ENCODE results near the gene DIDO1. TPM values are rescaled to one million over a fixed set of nuclear protein-coding genes. Genes with fewer than 3 reads are reported as not detected.

DIDO1 gene
- polyA plus RNA-seq, 2 of the 4 experiments (the other 2 are of a cell fraction): 12.6 to 14.8 TPM

DNA sequence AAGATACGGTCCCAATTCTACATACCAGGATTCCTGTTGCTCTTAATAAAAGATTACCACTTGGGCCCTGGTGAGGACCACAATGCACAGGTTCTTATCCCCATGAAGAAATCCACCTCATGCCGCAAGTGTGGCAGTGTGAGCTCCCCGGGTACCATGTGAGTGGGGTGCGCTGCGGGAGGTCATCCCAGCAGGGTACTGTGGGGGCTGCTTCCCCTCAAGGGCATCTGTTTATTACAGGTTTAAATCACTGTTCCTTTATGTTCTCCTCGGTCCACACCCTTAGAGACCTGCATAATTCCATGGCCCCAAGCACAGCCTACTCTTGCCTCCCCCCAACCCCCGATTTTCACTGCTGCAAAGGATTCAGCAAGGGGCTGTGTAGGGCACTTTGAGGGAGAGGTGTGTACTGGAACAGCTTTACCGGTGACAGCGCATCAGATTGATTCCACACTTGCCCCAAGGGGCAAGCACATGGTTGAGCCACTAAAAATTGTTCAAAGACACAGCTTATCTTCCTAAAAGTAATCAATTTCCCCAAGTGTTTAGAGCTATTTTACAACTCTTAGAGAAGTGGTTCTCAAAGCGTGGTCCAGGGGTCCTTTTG, 6.2 kb downstream of the DIDO1 start (continued):
- no peak for TF ChIP-seq CBX8 (IDR thresholded peaks at IDR 0.05)

GRCh38 chr20:62918831-62919230, 7.5 kb downstream of the DIDO1 start:
- Histone ChIP-seq H3K27ac (no peak overlapping the region), H3K4me1 (peaks cover 72% of the 10 kb centered on the region), H3K4me2 (no peak overlapping the region), H3K4me3 (no peak overlapping the region), H3K9me3 (no peaks in the 10 kb centered on the region)
- FAIRE-seq: no peak
- TF ChIP-seq POLR2A (IDR thresholded peaks at IDR 0.05; ENCODE audit: low read length) (no peak), HOXB5 (CRISPR knock-in tag; IDR thresholded peaks at IDR 0.05) (no peak), NFE2L2 (conservative IDR thresholded peaks at IDR 0.05; ENCODE audit: low read length) (no peak), HDAC2 (IDR thresholded peaks at IDR 0.05) (no peak), EP300 (IDR thresholded peaks at IDR 0.05) (no peak), BHLHE40 (IDR thresholded peaks at IDR 0.05; ENCODE audit: low read depth, low read length) (no peak), PHF8 (IDR thresholded peaks at IDR 0.05; ENCODE audit: borderline replicate concordance, low read depth) (no peak), E2F6 (IDR thresholded peaks at IDR 0.05; ENCODE audit: borderline replicate concordance, low read depth) (no peak)
- TF ChIP-seq, protein P1, sequence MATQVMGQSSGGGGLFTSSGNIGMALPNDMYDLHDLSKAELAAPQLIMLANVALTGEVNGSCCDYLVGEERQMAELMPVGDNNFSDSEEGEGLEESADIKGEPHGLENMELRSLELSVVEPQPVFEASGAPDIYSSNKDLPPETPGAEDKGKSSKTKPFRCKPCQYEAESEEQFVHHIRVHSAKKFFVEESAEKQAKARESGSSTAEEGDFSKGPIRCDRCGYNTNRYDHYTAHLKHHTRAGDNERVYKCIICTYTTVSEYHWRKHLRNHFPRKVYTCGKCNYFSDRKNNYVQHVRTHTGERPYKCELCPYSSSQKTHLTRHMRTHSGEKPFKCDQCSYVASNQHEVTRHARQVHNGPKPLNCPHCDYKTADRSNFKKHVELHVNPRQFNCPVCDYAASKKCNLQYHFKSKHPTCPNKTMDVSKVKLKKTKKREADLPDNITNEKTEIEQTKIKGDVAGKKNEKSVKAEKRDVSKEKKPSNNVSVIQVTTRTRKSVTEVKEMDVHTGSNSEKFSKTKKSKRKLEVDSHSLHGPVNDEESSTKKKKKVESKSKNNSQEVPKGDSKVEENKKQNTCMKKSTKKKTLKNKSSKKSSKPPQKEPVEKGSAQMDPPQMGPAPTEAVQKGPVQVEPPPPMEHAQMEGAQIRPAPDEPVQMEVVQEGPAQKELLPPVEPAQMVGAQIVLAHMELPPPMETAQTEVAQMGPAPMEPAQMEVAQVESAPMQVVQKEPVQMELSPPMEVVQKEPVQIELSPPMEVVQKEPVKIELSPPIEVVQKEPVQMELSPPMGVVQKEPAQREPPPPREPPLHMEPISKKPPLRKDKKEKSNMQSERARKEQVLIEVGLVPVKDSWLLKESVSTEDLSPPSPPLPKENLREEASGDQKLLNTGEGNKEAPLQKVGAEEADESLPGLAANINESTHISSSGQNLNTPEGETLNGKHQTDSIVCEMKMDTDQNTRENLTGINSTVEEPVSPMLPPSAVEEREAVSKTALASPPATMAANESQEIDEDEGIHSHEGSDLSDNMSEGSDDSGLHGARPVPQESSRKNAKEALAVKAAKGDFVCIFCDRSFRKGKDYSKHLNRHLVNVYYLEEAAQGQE (IDR thresholded peaks at IDR 0.05): no peak
- no peak for DNase-seq (ENCODE audit: low read depth in 1 of 2, low spot score in 1 of 2)
- CTCF ChIA-PET: interaction anchor here (1.1 to 22.6 kb wide), 5 partner anchors 8 to 90 kb away, joined by 4 to 368 read pairs (median 12); partner anchors contain the start of gene DIDO1
- 93% methylated on average over 6 of the region's 6 CpGs for WGBS (ENCODE audit: missing lambda C conversion rate)
- ATAC-seq: no peak
- POLR2A ChIA-PET: no interaction called here

GRCh38 chr20:62918147-62918546, 8.2 kb downstream of the DIDO1 start:
- TF ChIP-seq ESRRA (IDR thresholded peaks at IDR 0.05; ENCODE audit: borderline replicate concordance, low read length): no peak
- H3K4me3 ChIP-seq: no peak overlapping the region
- CTCF ChIA-PET: interaction anchor here (1.1 to 22.6 kb wide), 6 partner anchors 9 to 91 kb away, joined by 4 to 368 read pairs (median 14); partner anchors contain the start of gene DIDO1
- no peak overlapping the region for H3K4me2 ChIP-seq
- H3K9me3 ChIP-seq: no peaks in the 10 kb centered on the region
- POLR2A ChIA-PET: interaction anchor here (0.8 kb wide), 1 partner anchor 20 kb away, joined by 3 read pairs; the partner anchor contains the start of gene GID8
- no peak for FAIRE-seq
- WGBS (ENCODE audit: missing lambda C conversion rate): 75% methylated on average over 3 of the region's 3 CpGs
- DNase-seq (ENCODE audit: low read depth in 1 of 2, low spot score in 1 of 2): no peak
- H3K4me1 ChIP-seq: peaks cover 66% of the 10 kb centered on the region
- H3K27ac ChIP-seq: no peak overlapping the region
- ATAC-seq: no peak

DNA sequence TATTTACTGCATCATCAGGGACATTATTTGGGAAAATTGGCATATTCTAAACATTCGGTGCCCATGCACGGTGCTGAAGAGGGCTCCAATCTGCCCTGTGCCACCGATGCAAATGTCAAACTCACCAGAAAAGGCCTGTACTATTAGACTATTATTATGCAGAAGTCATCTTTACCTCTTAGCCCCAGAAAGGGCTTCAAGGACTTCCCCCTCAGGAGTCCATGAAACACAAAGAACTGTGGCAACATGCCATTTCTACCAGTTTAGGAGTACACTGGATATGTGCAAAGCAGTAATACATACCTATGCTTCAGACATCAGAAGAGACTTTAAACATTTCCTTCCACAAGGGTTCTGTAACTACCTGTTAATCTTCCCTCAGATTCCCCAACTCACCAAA, 8.6 kb downstream of the DIDO1 start:
- Histone ChIP-seq H3K27ac (no peak overlapping the region), H3K4me2 (no peak overlapping the region), H3K4me1 (peaks cover 61% of the 10 kb centered on the region), H3K4me3 (no peak overlapping the region), H3K9me3 (no peaks in the 10 kb centered on the region)
- DNase-seq (ENCODE audit: low read depth in 1 of 2, low spot score in 1 of 2) (no peak), ATAC-seq (no peak), FAIRE-seq (no peak)
- ChIA-PET POLR2A (interaction anchor here (0.8 kb wide), 1 partner anchor 20 kb away, joined by 3 read pairs; the partner anchor contains the start of gene GID8), CTCF (interaction anchor here (1.1 to 22.6 kb wide), 6 partner anchors 9 to 92 kb away, joined by 4 to 368 read pairs (median 14); partner anchors contain the start of gene DIDO1)
- WGBS (ENCODE audit: missing lambda C conversion rate): 93% methylated on average over 3 of the region's 3 CpGs
- TF ChIP-seq RAD21 (conservative IDR thresholded peaks at IDR 0.05 in 1 of 2, IDR thresholded peaks at IDR 0.05 in 1 of 2) (no peak), EHMT2 (IDR thresholded peaks at IDR 0.05; ENCODE audit: low read depth) (no peak), BHLHE40 (IDR thresholded peaks at IDR 0.05; ENCODE audit: low read depth, low read length) (no peak), EP300 (IDR thresholded peaks at IDR 0.05) (no peak), SREBF2 (IDR thresholded peaks at IDR 0.05) (no peak), NFE2L2 (conservative IDR thresholded peaks at IDR 0.05; ENCODE audit: low read length) (no peak), HMGXB4 (CRISPR knock-in tag; IDR thresholded peaks at IDR 0.05; ENCODE audit: borderline replicate concordance) (no peak), POLR2A (IDR thresholded peaks at IDR 0.05; ENCODE audit: low read length) (no peak), MYC (IDR thresholded peaks at IDR 0.05; ENCODE audit: borderline replicate concordance, low read length) (no peak), HOXB13 (CRISPR knock-in tag; IDR thresholded peaks at IDR 0.05; ENCODE audit: low read depth) (no peak), ZNF302 (CRISPR knock-in tag; IDR thresholded peaks at IDR 0.05) (no peak), TFCP2L1 (CRISPR knock-in tag; IDR thresholded peaks at IDR 0.05) (no peak)
- TF ChIP-seq, protein P1 (IDR thresholded peaks at IDR 0.05): no peak

Data from A549 (cell line).